ENCODE data around the gene PGAP3. TPM values are rescaled to one million over a fixed set of nuclear protein-coding genes. Genes with fewer than 3 reads are reported as not detected.

The PGAP3 gene
- total and polyA plus RNA-seq, 4 donors: 15.9 to 39.7 (median 26.4) TPM

- Histone ChIP-seq H3K4me3 (peak overlapping the region; percentile 16), H3K27me3 (ENCODE audit: control insufficient read depth in 3 of 3, insufficient read depth in 3 of 3, low read length in 2 of 3) (no peaks in the 10 kb centered on the region), H3K27ac (ENCODE audit: low read depth in 1 of 2, low read length in 1 of 2) (peak overlapping the region; percentile 95 to 97), H3K36me3 (ENCODE audit: control insufficient read depth in 4 of 4, insufficient read depth in 4 of 4, low read length in 4 of 4) (peaks cover 0 to 14% (median 9%) of the 10 kb centered on the region in 4 donors), H3K9ac (ENCODE audit: insufficient read depth in 1 of 2, low read length in 2 of 2) (peak overlapping the region in 1 of 2 donors; percentile 79), H3K4me1 (ENCODE audit: control insufficient read depth in 5 of 5, insufficient read depth in 5 of 5, low read length in 5 of 5) (peaks cover 0 to 15% (median 5%) of the 10 kb centered on the region in 5 donors), H3K9me3 (ENCODE audit: control insufficient read depth in 4 of 4, insufficient read depth in 3 of 4, low read length in 3 of 4) (no peaks in the 10 kb centered on the region)
- no peak for DNase-seq
- WGBS, 2 donors: 22 to 24% methylated on average over 6 of the region's 6 CpGs
- TF ChIP-seq, protein P1, sequence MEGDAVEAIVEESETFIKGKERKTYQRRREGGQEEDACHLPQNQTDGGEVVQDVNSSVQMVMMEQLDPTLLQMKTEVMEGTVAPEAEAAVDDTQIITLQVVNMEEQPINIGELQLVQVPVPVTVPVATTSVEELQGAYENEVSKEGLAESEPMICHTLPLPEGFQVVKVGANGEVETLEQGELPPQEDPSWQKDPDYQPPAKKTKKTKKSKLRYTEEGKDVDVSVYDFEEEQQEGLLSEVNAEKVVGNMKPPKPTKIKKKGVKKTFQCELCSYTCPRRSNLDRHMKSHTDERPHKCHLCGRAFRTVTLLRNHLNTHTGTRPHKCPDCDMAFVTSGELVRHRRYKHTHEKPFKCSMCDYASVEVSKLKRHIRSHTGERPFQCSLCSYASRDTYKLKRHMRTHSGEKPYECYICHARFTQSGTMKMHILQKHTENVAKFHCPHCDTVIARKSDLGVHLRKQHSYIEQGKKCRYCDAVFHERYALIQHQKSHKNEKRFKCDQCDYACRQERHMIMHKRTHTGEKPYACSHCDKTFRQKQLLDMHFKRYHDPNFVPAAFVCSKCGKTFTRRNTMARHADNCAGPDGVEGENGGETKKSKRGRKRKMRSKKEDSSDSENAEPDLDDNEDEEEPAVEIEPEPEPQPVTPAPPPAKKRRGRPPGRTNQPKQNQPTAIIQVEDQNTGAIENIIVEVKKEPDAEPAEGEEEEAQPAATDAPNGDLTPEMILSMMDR (IDR thresholded peaks at IDR 0.05; ENCODE audit: control extremely low read depth, extremely low read depth): no peak
- no peak for ATAC-seq (ENCODE audit: insufficient read depth, low FRiP score)
Measured at GRCh38 chr17:39688475-39688835, 598 bp upstream of the PGAP3 start.

DNA sequence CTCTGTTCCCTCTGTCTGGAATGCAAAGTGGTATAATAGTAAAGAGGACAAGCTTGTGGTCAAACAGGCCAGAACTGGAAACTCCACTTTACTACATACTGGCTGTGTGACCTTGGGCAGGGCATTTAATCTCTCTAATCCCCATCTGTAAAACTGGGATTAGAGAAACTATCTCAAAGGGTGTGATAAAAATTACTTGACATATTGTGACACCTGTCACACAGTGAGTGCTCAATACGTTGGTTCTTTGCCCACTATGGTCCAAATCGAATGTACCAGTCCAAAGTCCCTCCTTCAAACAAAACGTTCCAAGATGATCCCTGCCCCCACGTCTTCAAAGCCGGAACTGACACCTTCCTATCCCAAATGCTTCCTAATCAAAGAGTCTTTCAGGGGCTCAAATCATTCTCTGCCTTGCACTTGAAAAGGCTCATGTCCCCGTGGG lies 734 bp downstream of the PGAP3 start:
- 54 to 69% methylated on average over 6 of the region's 6 CpGs for WGBS, 2 donors
- DNase-seq: no peak
- Histone ChIP-seq H3K27ac (ENCODE audit: low read depth in 1 of 2, low read length in 1 of 2) (peak overlapping the region; percentile 95 to 97), H3K9me3 (ENCODE audit: control insufficient read depth in 4 of 4, insufficient read depth in 3 of 4, low read length in 3 of 4) (no peaks in the 10 kb centered on the region), H3K36me3 (ENCODE audit: control insufficient read depth in 4 of 4, insufficient read depth in 4 of 4, low read length in 4 of 4) (peaks cover 0 to 17% (median 14%) of the 10 kb centered on the region in 4 donors), H3K9ac (ENCODE audit: insufficient read depth in 1 of 2, low read length in 2 of 2) (no peak overlapping the region), H3K27me3 (ENCODE audit: control insufficient read depth in 3 of 3, insufficient read depth in 3 of 3, low read length in 2 of 3) (no peaks in the 10 kb centered on the region), H3K4me1 (ENCODE audit: control insufficient read depth in 5 of 5, insufficient read depth in 5 of 5, low read length in 5 of 5) (peaks cover 0 to 15% (median 5%) of the 10 kb centered on the region in 5 donors), H3K4me3 (peak overlapping the region; percentile 69)
- ATAC-seq (ENCODE audit: insufficient read depth, low FRiP score): no peak
- TF ChIP-seq, protein P1 (IDR thresholded peaks at IDR 0.05; ENCODE audit: control extremely low read depth, extremely low read depth): no peak

GRCh38 chr17:39684369-39685192 lies 3.3 kb downstream of the PGAP3 start:
- H3K27me3 ChIP-seq (ENCODE audit: control insufficient read depth in 3 of 3, insufficient read depth in 3 of 3, low read length in 2 of 3): no peaks in the 10 kb centered on the region
- TF ChIP-seq, protein P1 (IDR thresholded peaks at IDR 0.05; ENCODE audit: control extremely low read depth, extremely low read depth): no peak
- H3K4me3 ChIP-seq: no peak overlapping the region
- no peak overlapping the region for H3K27ac ChIP-seq (ENCODE audit: low read depth in 1 of 2, low read length in 1 of 2)
- no peak for DNase-seq
- H3K36me3 ChIP-seq (ENCODE audit: control insufficient read depth in 4 of 4, insufficient read depth in 4 of 4, low read length in 4 of 4): peaks cover 0 to 21% (median 16%) of the 10 kb centered on the region in 4 donors
- H3K9ac ChIP-seq (ENCODE audit: insufficient read depth in 1 of 2, low read length in 2 of 2): no peak overlapping the region
- 77 to 97% methylated on average over 12 of the region's 12 CpGs for WGBS, 2 donors
- H3K4me1 ChIP-seq (ENCODE audit: control insufficient read depth in 5 of 5, insufficient read depth in 5 of 5, low read length in 5 of 5): peaks cover 0 to 15% (median 5%) of the 10 kb centered on the region in 5 donors
- no peaks in the 10 kb centered on the region for H3K9me3 ChIP-seq (ENCODE audit: control insufficient read depth in 4 of 4, insufficient read depth in 3 of 4, low read length in 3 of 4)
- no peak for ATAC-seq (ENCODE audit: insufficient read depth, low FRiP score)
